Endothelial cell (in vitro differentiated cells): ENCODE results near the gene JAZF1. TPM values are rescaled to one million over a fixed set of nuclear protein-coding genes. Genes with fewer than 3 reads are reported as not detected.

ENCODE experiments used
- DNase-seq: peaks from one replicate; pipeline ENCODE4 v3.0.0; 2021; ENCODE audit warnings: low spot score
- H3K27ac Mint-ChIP-seq: one replicate; pipeline ENCODE4 v1.8.0; 2021; ENCODE audit warnings: mixed read lengths, inconsistent platforms; ENCODE audit not compliant: unreplicated experiment
- H3K27me3 Mint-ChIP-seq: one replicate; pipeline ENCODE4 v1.8.0; 2021; ENCODE audit warnings: mild to moderate bottlenecking, moderate library complexity, mixed read lengths, inconsistent platforms; ENCODE audit not compliant: unreplicated experiment
- H3K36me3 Mint-ChIP-seq: one replicate; pipeline ENCODE4 v1.8.0; 2021; ENCODE audit warnings: mild to moderate bottlenecking, low read depth, mixed read lengths, inconsistent platforms; ENCODE audit not compliant: unreplicated experiment
- H3K4me1 Mint-ChIP-seq: one replicate; pipeline ENCODE4 v1.8.0; 2021; ENCODE audit warnings: mild to moderate bottlenecking, mixed read lengths, inconsistent platforms; ENCODE audit not compliant: unreplicated experiment
- H3K4me3 Mint-ChIP-seq: one replicate; pipeline ENCODE4 v1.8.0; 2021; ENCODE audit warnings: mild to moderate bottlenecking, mixed read lengths, inconsistent platforms; ENCODE audit not compliant: unreplicated experiment
- H3K9me3 Mint-ChIP-seq: one replicate; pipeline ENCODE4 v1.8.0; 2021; ENCODE audit warnings: mixed read lengths, inconsistent platforms; ENCODE audit not compliant: unreplicated experiment
- CTCF ChIP-seq: fragments of 200-600 bp; sonication (generic); IDR thresholded peaks from one replicate; pipeline ENCODE4 v1.5.0; 2021; ENCODE audit warnings: antibody characterized with exemption; ENCODE audit not compliant: unreplicated experiment
- total RNA-seq: library from RNA; stranded (reverse); fragmentation: NEBNext Ultra II Directional; extraction: Animal tissue kit (Norgen Biotek cat#: 25700); gene quantifications from one replicate; pipeline ENCODE4 v1.2.1, GENCODE V29; 2021; ENCODE audit not compliant: unreplicated experiment

Gene JAZF1
- total RNA-seq, 1 donor from 2014 or later: 8.5 TPM

- H3K27me3 Mint-ChIP-seq: peaks cover 3% of the 10 kb centered on the region
- H3K9me3 Mint-ChIP-seq: no peaks in the 10 kb centered on the region
- no peak overlapping the region for H3K27ac Mint-ChIP-seq
- TF ChIP-seq CTCF: no peak
- DNase-seq: no peak
- no peaks in the 10 kb centered on the region for H3K36me3 Mint-ChIP-seq
- no peak overlapping the region for H3K4me3 Mint-ChIP-seq
- no peaks in the 10 kb centered on the region for H3K4me1 Mint-ChIP-seq
These were observed 50.3 kb downstream of the JAZF1 start for GRCh38 chr7:28130277-28130676.

- no peak for DNase-seq
These were observed 52.0 kb downstream of the JAZF1 start for GRCh38 chr7:28128608-28129007.

GRCh38 chr7:28126410-28127041, 54.1 kb downstream of the JAZF1 start:
- TF ChIP-seq CTCF: no peak
- Mint-ChIP-seq H3K4me1 (no peaks in the 10 kb centered on the region), H3K27me3 (peaks cover 3% of the 10 kb centered on the region), H3K4me3 (no peak overlapping the region), H3K36me3 (no peaks in the 10 kb centered on the region), H3K9me3 (no peaks in the 10 kb centered on the region), H3K27ac (no peak overlapping the region)
- DNase-seq: no peak

More at GRCh38 chr7:28128608-28129007, 52.0 kb downstream of the JAZF1 start:
- H3K4me1 Mint-ChIP-seq: no peaks in the 10 kb centered on the region
- TF ChIP-seq CTCF: no peak
- H3K27ac Mint-ChIP-seq: no peak overlapping the region
- H3K27me3 Mint-ChIP-seq: peaks cover 3% of the 10 kb centered on the region
- no peak overlapping the region for H3K4me3 Mint-ChIP-seq
- no peaks in the 10 kb centered on the region for H3K36me3 Mint-ChIP-seq
- H3K9me3 Mint-ChIP-seq: no peaks in the 10 kb centered on the region

- no peak overlapping the region for H3K27ac Mint-ChIP-seq
- TF ChIP-seq CTCF: no peak
- no peak for DNase-seq
- H3K9me3 Mint-ChIP-seq: no peaks in the 10 kb centered on the region
- no peaks in the 10 kb centered on the region for H3K4me1 Mint-ChIP-seq
- peaks cover 3% of the 10 kb centered on the region for H3K27me3 Mint-ChIP-seq
- no peaks in the 10 kb centered on the region for H3K36me3 Mint-ChIP-seq
- no peak overlapping the region for H3K4me3 Mint-ChIP-seq
These were observed 54.9 kb downstream of the JAZF1 start for GRCh38 chr7:28125431-28126409.

GRCh38 chr7:28124413-28124812, 56.2 kb downstream of the JAZF1 start:
- no peak for DNase-seq
- TF ChIP-seq CTCF: no peak
- Mint-ChIP-seq H3K4me1 (peaks cover 9% of the 10 kb centered on the region), H3K36me3 (no peaks in the 10 kb centered on the region), H3K27ac (no peak overlapping the region), H3K27me3 (peaks cover 3% of the 10 kb centered on the region), H3K9me3 (no peaks in the 10 kb centered on the region), H3K4me3 (no peak overlapping the region)
